Immature natural killer cell (primary cell): Measurements from ENCODE around the gene HYI. TPM values are rescaled to one million over a fixed set of nuclear protein-coding genes. Genes with fewer than 3 reads are reported as not detected.
"Not testable (repeated sequence)": the region's sequence is repeated elsewhere in the genome, so short reads cannot be mapped to it uniquely, and the experiment has no call there.

ENCODE experiments used
- DNase-seq, 3 donors: peaks; one replicate each; pipeline ENCODE4 v3.0.0; 2022; ENCODE audit warnings: mixed read lengths in 1 of 3
- H3K27ac Mint-ChIP-seq, 6 donors: one replicate each; pipeline ENCODE4 v1.8.0; 2020; ENCODE audit warnings: mixed read lengths in 6 of 6, mild to moderate bottlenecking in 5 of 6, inconsistent platforms in 4 of 6, moderate library complexity in 3 of 6
- H3K27me3 Mint-ChIP-seq, 3 donors: one replicate each; pipeline ENCODE4 v1.8.0; 2020 to 2021; ENCODE audit warnings: low read depth in 3 of 3, mild to moderate bottlenecking in 3 of 3, mixed read lengths in 3 of 3, moderate library complexity in 3 of 3, inconsistent platforms in 1 of 3
- H3K36me3 Mint-ChIP-seq, 3 donors: one replicate each; pipeline ENCODE4 v1.8.0; 2020; ENCODE audit warnings: mixed read lengths in 3 of 3, inconsistent platforms in 2 of 3, mild to moderate bottlenecking in 2 of 3
- H3K4me1 Mint-ChIP-seq, 2 donors: one replicate each; pipeline ENCODE4 v1.8.0; 2020; ENCODE audit warnings: inconsistent platforms in 2 of 2, mild to moderate bottlenecking in 2 of 2, mixed read lengths in 2 of 2, moderate library complexity in 1 of 2
- H3K4me3 Mint-ChIP-seq, 5 donors: one replicate each; pipeline ENCODE4 v1.8.0; 2020; ENCODE audit warnings: mild to moderate bottlenecking in 5 of 5, mixed read lengths in 5 of 5, inconsistent platforms in 3 of 5, moderate library complexity in 3 of 5
- H3K9me3 Mint-ChIP-seq, 6 donors: one replicate each; pipeline ENCODE4 v1.8.0; 2020; ENCODE audit warnings: mild to moderate bottlenecking in 6 of 6, mixed read lengths in 6 of 6, inconsistent platforms in 4 of 6, moderate library complexity in 3 of 6
- polyA plus RNA-seq, 3 donors: library from polyadenylated mRNA; unstranded; fragments of 300-500 nt; fragmentation: Illumina TruSeq; gene quantifications; one replicate each; pipeline ENCODE4 v1.2.3, GENCODE V29; 2021

Gene HYI
- polyA plus RNA-seq, 3 donors from 2014 or later: 1.6 to 8.3 (median 4.5) TPM

DNA sequence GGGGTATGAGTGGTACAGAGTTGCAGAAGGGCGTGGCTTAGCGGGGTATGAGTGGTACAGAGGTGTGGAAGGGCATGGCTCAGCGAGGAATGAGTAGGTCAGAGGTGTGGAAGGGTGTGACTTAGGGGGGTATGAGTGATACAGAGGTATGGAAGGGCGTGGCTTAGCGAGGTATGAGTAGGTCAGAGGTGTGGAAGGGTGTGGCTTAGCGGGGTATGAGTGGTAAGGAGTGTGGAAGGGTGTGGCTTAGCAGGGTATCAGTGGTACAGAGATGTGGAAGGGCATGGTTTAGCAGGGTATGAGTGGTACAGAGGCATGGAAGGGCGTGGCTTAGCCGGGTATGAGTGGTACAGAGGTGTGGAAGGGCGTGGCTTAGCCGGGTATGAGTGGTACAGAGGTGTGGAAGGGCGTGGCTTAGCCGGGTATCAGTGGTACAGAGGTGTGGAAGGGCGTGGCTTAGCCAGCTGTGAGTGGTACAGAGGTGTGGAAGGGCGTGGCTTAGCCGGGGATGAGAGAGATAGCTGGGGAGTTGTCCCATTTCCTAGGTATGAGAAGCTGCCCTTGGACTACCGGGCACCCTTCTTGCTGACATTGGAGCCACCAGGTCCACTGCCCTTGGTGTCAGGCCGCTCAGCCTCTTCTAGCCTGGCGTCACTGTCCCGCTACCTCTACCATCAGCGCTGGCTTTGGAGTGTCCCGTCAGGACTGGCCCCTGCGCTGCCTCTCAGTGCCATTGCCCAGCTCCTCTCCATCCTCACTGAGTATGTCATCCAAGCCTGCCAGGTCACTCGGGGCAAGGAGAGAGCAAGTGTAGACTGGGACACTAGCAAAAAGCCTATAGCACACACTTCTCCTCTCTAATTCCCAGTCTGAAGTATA lies 29.8 kb downstream of the HYI start:
- Mint-ChIP-seq H3K9me3 (no peaks in the 10 kb centered on the region), H3K27me3 (peaks cover 0 to 2% (median 2%) of the 10 kb centered on the region in 3 donors), H3K4me3 (no peak overlapping the region), H3K36me3 (peaks cover 18 to 61% (median 29%) of the 10 kb centered on the region in 3 donors), H3K4me1 (peaks cover 14% of the 10 kb centered on the region in 2 donors), H3K27ac (peak overlapping the region; percentile 61 to 86 (median 79))
- DNase-seq: no peak

DNA sequence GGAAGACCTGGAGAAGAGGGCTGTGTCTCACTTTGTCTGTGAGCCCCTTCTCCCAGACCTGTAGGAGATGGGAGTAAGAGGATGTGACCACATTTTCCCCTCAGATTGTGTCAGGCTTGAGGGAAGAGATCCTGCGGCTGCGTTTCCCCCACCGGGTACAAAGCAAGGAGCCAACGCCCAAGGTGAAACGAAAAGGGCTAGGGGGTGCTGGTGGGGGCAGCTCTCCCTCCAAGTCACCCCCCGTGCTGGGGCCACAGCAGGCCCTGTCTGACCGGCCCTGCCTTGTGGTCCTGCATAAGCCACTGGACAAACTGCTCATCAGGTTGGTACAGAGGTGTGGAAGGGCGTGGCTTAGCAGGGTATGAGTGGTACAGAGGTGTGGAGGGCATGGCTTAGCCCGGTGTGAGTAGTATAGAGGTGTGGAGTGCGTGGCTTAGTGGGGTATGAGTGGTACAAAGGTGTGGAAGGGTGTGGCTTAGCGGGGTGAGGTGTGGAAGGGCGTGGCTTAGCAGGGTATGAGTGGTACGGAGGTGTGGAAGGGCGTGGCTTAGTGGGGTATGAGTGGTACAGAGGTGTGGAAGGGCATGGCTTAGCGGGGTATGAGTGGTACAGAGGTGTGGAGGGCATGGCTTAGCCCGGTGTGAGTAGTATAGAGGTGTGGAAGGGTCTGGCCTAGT lies 30.6 kb downstream of the HYI start:
- peaks cover 0 to 2% (median 2%) of the 10 kb centered on the region in 3 donors for H3K27me3 Mint-ChIP-seq
- H3K9me3 Mint-ChIP-seq: no peaks in the 10 kb centered on the region
- no peak for DNase-seq
- H3K4me1 Mint-ChIP-seq: peaks cover 14% of the 10 kb centered on the region in 2 donors
- peaks cover 18 to 58% (median 25%) of the 10 kb centered on the region in 3 donors for H3K36me3 Mint-ChIP-seq
- no peak overlapping the region for H3K4me3 Mint-ChIP-seq
- H3K27ac Mint-ChIP-seq: peak overlapping the region; percentile 61 to 86 (median 79)

GRCh38 chr1:43421976-43422750 lies 31.6 kb downstream of the HYI start:
- peaks cover 13 to 50% (median 24%) of the 10 kb centered on the region in 3 donors for H3K36me3 Mint-ChIP-seq
- H3K9me3 Mint-ChIP-seq: no peaks in the 10 kb centered on the region
- peaks cover 0 to 2% (median 2%) of the 10 kb centered on the region in 3 donors for H3K27me3 Mint-ChIP-seq
- peaks cover 14% of the 10 kb centered on the region in 2 donors for H3K4me1 Mint-ChIP-seq
- DNase-seq: no peak
- H3K27ac Mint-ChIP-seq: peak overlapping the region in 4 of 6 donors; percentile 40 to 76 (median 64)
- H3K4me3 Mint-ChIP-seq: no peak overlapping the region

GRCh38 chr1:43421396-43421795 lies 32.3 kb downstream of the HYI start:
- Mint-ChIP-seq H3K4me3 (no peak overlapping the region), H3K4me1 (peaks cover 14% of the 10 kb centered on the region in 2 donors), H3K36me3 (peaks cover 6 to 42% (median 17%) of the 10 kb centered on the region in 3 donors), H3K27me3 (peaks cover 0 to 2% (median 2%) of the 10 kb centered on the region in 3 donors), H3K27ac (no peak overlapping the region), H3K9me3 (no peaks in the 10 kb centered on the region)
- no peak for DNase-seq

GRCh38 chr1:43420874-43421273 lies 32.9 kb downstream of the HYI start:
- Mint-ChIP-seq H3K27me3 (peaks cover 0 to 2% (median 0%) of the 10 kb centered on the region in 3 donors), H3K36me3 (peaks cover 6 to 41% (median 17%) of the 10 kb centered on the region in 3 donors), H3K4me1 (peaks cover 14% of the 10 kb centered on the region in 2 donors), H3K27ac (peak overlapping the region in 2 of 6 donors; percentile 17 to 49), H3K4me3 (no peak overlapping the region), H3K9me3 (no peaks in the 10 kb centered on the region)
- no peak for DNase-seq

- peaks cover 0 to 3% (median 0%) of the 10 kb centered on the region in 3 donors for H3K27me3 Mint-ChIP-seq
- DNase-seq: no peak
- no peaks in the 10 kb centered on the region for H3K9me3 Mint-ChIP-seq
- H3K27ac Mint-ChIP-seq: peak overlapping the region in 1 of 6 donors; percentile 60
- H3K36me3 Mint-ChIP-seq: peaks cover 6 to 39% (median 19%) of the 10 kb centered on the region in 3 donors
- H3K4me3 Mint-ChIP-seq: no peak overlapping the region
- peaks cover 13 to 14% of the 10 kb centered on the region in 2 donors for H3K4me1 Mint-ChIP-seq
Measured at GRCh38 chr1:43419627-43420425, 33.9 kb downstream of the HYI start.

DNA sequence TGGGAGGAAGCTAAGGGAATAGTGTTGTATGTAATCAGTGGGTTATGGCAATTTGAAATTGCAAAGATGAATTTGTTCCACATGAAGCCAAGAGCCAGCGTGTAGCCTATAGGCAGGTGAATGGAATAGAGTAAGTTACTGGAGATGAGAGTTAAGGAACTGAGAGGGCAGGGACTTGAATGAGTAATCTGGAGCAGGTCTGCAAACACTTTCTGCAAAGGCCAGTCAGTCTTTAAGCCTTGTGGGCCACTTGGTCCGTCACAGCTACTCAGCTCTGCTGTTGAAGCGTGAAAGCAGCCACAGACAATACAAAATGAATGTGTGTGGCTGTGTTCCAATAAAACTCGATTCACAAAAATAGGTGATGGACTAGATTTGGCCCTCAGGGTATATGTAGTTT lies 34.9 kb downstream of the HYI start:
- H3K4me3 Mint-ChIP-seq: no peak overlapping the region
- no peak for DNase-seq
- no peaks in the 10 kb centered on the region for H3K9me3 Mint-ChIP-seq
- peaks cover 5 to 37% (median 23%) of the 10 kb centered on the region in 3 donors for H3K36me3 Mint-ChIP-seq
- H3K27me3 Mint-ChIP-seq: peaks cover 0 to 3% (median 0%) of the 10 kb centered on the region in 3 donors
- no peak overlapping the region for H3K27ac Mint-ChIP-seq
- peaks cover 8 to 13% of the 10 kb centered on the region in 2 donors for H3K4me1 Mint-ChIP-seq

GRCh38 chr1:43415901-43416300 lies 37.8 kb downstream of the HYI start:
- Mint-ChIP-seq H3K27ac (no peak overlapping the region), H3K4me3 (no peak overlapping the region), H3K36me3 (peaks cover 6 to 22% (median 10%) of the 10 kb centered on the region in 3 donors), H3K27me3 (peaks cover 0 to 1% (median 0%) of the 10 kb centered on the region in 3 donors), H3K9me3 (no peaks in the 10 kb centered on the region), H3K4me1 (no peaks in the 10 kb centered on the region)
- no peak for DNase-seq

DNA sequence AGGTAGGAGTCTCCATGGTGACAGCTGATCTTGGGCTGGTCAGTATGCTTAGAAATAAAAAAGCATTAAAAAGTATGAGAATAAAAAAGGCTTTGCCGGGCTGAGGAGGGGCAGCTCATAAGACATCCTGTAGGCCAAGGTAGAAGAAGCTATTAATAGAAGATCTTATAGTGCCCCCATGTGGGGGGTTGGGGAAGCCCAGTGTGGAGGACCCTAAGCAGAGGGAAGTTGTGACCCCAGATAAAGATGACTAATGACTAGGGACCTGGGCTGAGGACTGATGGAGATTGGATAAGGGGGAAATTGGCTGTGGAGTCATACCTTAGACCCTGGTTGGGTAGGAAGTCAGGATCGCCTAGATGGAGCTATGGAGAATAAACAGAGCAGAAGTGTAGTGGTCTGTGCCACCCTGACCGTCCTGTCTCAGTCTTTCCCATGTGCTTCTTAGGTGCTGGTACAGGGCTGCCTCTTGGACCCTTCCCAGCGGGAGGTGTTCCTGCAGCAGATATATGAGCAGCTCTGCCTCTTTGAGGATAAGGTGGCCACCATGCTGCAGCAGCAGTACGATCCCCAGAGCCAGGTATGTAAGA lies 39.0 kb downstream of the HYI start:
- H3K27ac Mint-ChIP-seq: peak overlapping the region in 2 of 6 donors; percentile 27 to 33
- no peaks in the 10 kb centered on the region for H3K4me1 Mint-ChIP-seq
- peaks cover 6 to 16% (median 7%) of the 10 kb centered on the region in 3 donors for H3K36me3 Mint-ChIP-seq
- DNase-seq: peak; percentile 53 to 66 (median 58)
- H3K27me3 Mint-ChIP-seq: peaks cover 0 to 1% (median 0%) of the 10 kb centered on the region in 3 donors
- no peak overlapping the region for H3K4me3 Mint-ChIP-seq
- no peaks in the 10 kb centered on the region for H3K9me3 Mint-ChIP-seq

GRCh38 chr1:43413426-43413825 lies 40.3 kb downstream of the HYI start:
- not testable (repeated sequence) for H3K4me1 Mint-ChIP-seq, H3K4me3 Mint-ChIP-seq, DNase-seq, H3K27me3 Mint-ChIP-seq, H3K9me3 Mint-ChIP-seq
- peak overlapping the region in 1 of 6 donors; percentile 33 for H3K27ac Mint-ChIP-seq
- H3K36me3 Mint-ChIP-seq: peaks cover 14 to 20% (median 19%) of the 10 kb centered on the region in 3 donors

DNA sequence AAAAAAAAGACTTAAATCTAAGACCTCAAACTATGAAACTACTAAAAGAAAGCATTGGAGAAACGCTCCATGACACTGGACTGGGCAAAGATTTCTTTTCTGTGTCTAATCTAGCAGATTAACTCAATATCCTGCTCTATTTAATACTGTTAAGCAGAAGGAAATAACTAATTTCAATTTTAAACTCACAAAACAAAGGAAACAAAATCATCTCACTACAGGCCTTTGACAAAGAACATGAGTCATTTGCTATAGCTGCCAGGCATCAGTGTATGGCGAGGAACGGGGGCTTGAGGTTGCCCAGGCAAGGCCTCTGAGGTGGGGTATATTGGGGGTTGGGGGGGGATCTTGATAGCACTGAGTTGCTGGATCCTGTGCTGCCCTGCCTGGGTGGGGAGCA lies 43.2 kb downstream of the HYI start:
- DNase-seq: no peak
- H3K27ac Mint-ChIP-seq: no peak overlapping the region
- no peak overlapping the region for H3K4me3 Mint-ChIP-seq
- peaks cover 22 to 33% (median 31%) of the 10 kb centered on the region in 3 donors for H3K36me3 Mint-ChIP-seq
- peaks cover 0 to 3% (median 0%) of the 10 kb centered on the region in 3 donors for H3K27me3 Mint-ChIP-seq
- no peaks in the 10 kb centered on the region for H3K9me3 Mint-ChIP-seq
- no peaks in the 10 kb centered on the region for H3K4me1 Mint-ChIP-seq

DNA sequence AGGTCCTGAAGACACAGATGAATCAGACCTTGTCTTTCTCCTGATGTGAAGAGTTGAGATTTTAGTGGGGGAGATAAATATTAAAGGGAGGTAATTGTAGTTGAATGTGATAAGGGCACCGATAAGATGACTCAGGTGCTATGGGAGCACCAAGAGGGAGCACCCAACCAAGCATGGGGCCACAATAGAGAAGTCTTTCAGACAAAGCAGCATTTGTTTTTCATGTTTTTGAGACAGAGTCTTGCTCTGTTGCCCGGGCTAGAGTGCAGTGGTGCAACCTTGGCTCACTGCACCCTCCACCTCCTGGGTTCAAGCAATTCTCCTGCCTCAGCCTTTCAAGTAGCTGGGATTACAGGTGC lies 47.9 kb downstream of the HYI start:
- Mint-ChIP-seq H3K9me3 (no peaks in the 10 kb centered on the region), H3K36me3 (peaks cover 29 to 44% (median 30%) of the 10 kb centered on the region in 3 donors), H3K4me3 (no peak overlapping the region), H3K27ac (no peak overlapping the region), H3K27me3 (peaks cover 0 to 1% (median 0%) of the 10 kb centered on the region in 3 donors), H3K4me1 (peaks cover 2 to 13% of the 10 kb centered on the region in 2 donors)
- DNase-seq: no peak
